Tibial nerve (tissue), 4 donors: ENCODE data around the gene RAB6B.

Source experiments
- CTCF ChIP-seq, 5 experiments: fragments of 200-600 bp in 3 of 5; fragments of 450-650 bp in 2 of 5; sonication (generic) in 3 of 5; IDR thresholded peaks; one replicate each; pipeline ENCODE4 v1.5.1; 2016 to 2019; ENCODE audit warnings: antibody characterized with exemption in 5 of 5, mild to moderate bottlenecking in 3 of 5, moderate library complexity in 2 of 5
- EP300 ChIP-seq, 2 donors: sonication (generic); formaldehyde crosslinking; IDR thresholded peaks; one replicate each; pipeline ENCODE4 v1.6.1; 2017; ENCODE audit warnings: antibody characterized with exemption in 2 of 2, mild to moderate bottlenecking in 1 of 2
- POLR2A ChIP-seq, 2 donors: fragments of 450-650 bp; IDR thresholded peaks; one replicate each; pipeline ENCODE4 v1.6.1; 2017; ENCODE audit warnings: antibody characterized with exemption in 2 of 2, mild to moderate bottlenecking in 2 of 2, moderate library complexity in 2 of 2

- TF ChIP-seq POLR2A (IDR thresholded peaks at IDR 0.05) (no peak), CTCF (IDR thresholded peaks at IDR 0.05) (no peak), EP300 (IDR thresholded peaks at IDR 0.05) (no peak)
These were observed 14.7 kb upstream of the RAB6B start for GRCh38 chr3:133910422-133910821.
